ENCODE results near the gene ARHGAP9. TPM values are rescaled to one million over a fixed set of nuclear protein-coding genes. Genes with fewer than 3 reads are reported as not detected.

ARHGAP9 gene
- polyA plus RNA-seq, 1 of the 3 experiments (the other 2 are of a cell fraction), result 0.66 TPM

GRCh38 chr12:57481671-57482070, 2.0 kb upstream of the ARHGAP9 start:
- ChIA-PET CTCF (interaction anchor here (1.8 to 2.7 kb wide), 2 partner anchors 19 to 23 kb away, joined by 9 to 14 read pairs; no protein-coding TSS in a partner anchor), POLR2A (no interaction called here)
- Histone ChIP-seq H3K27ac (ENCODE audit: low read depth in 2 of 2, low read length in 1 of 2) (no peak overlapping the region), H4K20me1 (ENCODE audit: insufficient read depth) (no peaks in the 10 kb centered on the region), H3K4me1 (ENCODE audit: control insufficient read depth in 1 of 2, insufficient read depth in 2 of 2, low read depth in 1 of 2, low read length in 1 of 2) (no peaks in the 10 kb centered on the region; a peak in 1 of 4 replicates), H2AFZ (ENCODE audit: low read depth) (no peak overlapping the region), H3K4me3 (ENCODE audit: low read depth in 2 of 2, low read length in 1 of 2) (no peak overlapping the region), H3K9me2 (no peaks in the 10 kb centered on the region), H3K27me3 (ENCODE audit: insufficient read depth) (peaks cover under 1% of the 10 kb centered on the region; the same call in 1 of the 2 replicates), H3K36me3 (replicated peaks in 1 of 2; ENCODE audit: control insufficient read depth in 1 of 2, insufficient read depth in 2 of 2, low read length in 1 of 2) (no peaks in the 10 kb centered on the region), H3K9ac (no peak overlapping the region), H3K4me2 (no peak overlapping the region), H3K9me3 (no peaks in the 10 kb centered on the region), H3F3A (replicated peaks; ENCODE audit: insufficient read depth) (peaks cover 5% of the 10 kb centered on the region), H3K79me2 (ENCODE audit: insufficient read depth) (no peaks in the 10 kb centered on the region)
- DNase-seq, result no peak
- TF ChIP-seq MEF2A (IDR thresholded peaks at IDR 0.05; ENCODE audit: borderline replicate concordance, low read depth) (no peak), GATA2 (CRISPR knock-in tag; IDR thresholded peaks at IDR 0.05) (no peak), REST (IDR thresholded peaks at IDR 0.05; ENCODE audit: low read depth, low read length) (no peak), GABPA (IDR thresholded peaks at IDR 0.05; ENCODE audit: low read depth) (no peak), RCOR1 (IDR thresholded peaks at IDR 0.05; ENCODE audit: low read length) (no peak), FOXM1 (IDR thresholded peaks at IDR 0.05; ENCODE audit: low read depth) (no peak), TAF1 (IDR thresholded peaks at IDR 0.05; ENCODE audit: borderline replicate concordance, low read depth, low read length) (no peak), ZBTB33 (IDR thresholded peaks at IDR 0.05; ENCODE audit: borderline replicate concordance, low read depth) (no peak), YY1 (IDR thresholded peaks at IDR 0.05; ENCODE audit: low read depth) (no peak), USF2 (IDR thresholded peaks at IDR 0.05; ENCODE audit: borderline replicate concordance, low read depth, low read length) (no peak), NFIC (IDR thresholded peaks at IDR 0.05; ENCODE audit: borderline replicate concordance) (no peak), SIN3A (IDR thresholded peaks at IDR 0.05; ENCODE audit: borderline replicate concordance, low read depth, low read length) (no peak), FOXJ3 (CRISPR knock-in tag; IDR thresholded peaks at IDR 0.05) (no peak), TEAD4 (IDR thresholded peaks at IDR 0.05; ENCODE audit: borderline replicate concordance, insufficient read depth) (no peak), TCF12 (IDR thresholded peaks at IDR 0.05) (no peak), SMC3 (IDR thresholded peaks at IDR 0.05; ENCODE audit: low read depth, low read length) (no peak), NRF1 (IDR thresholded peaks at IDR 0.05; ENCODE audit: low read depth, low read length) (no peak), RFX5 (IDR thresholded peaks at IDR 0.05; ENCODE audit: low read length) (no peak), ELF1 (IDR thresholded peaks at IDR 0.05) (no peak), CTCF (IDR thresholded peaks at IDR 0.05) (no peak)
- WGBS (ENCODE audit: low lambda C conversion rate), result 65% methylated on average over 1 of the region's 1 CpG

Data from SK-N-SH (cell line).